Measurements from ENCODE around the gene GRB2.
A peak's percentile ranks its signal among the peaks of the same experiment; 100 is the strongest.
"Not testable (repeated sequence)": the region's sequence is repeated elsewhere in the genome, so short reads cannot be mapped to it uniquely, and the experiment has no call there.

Gene GRB2

DNA sequence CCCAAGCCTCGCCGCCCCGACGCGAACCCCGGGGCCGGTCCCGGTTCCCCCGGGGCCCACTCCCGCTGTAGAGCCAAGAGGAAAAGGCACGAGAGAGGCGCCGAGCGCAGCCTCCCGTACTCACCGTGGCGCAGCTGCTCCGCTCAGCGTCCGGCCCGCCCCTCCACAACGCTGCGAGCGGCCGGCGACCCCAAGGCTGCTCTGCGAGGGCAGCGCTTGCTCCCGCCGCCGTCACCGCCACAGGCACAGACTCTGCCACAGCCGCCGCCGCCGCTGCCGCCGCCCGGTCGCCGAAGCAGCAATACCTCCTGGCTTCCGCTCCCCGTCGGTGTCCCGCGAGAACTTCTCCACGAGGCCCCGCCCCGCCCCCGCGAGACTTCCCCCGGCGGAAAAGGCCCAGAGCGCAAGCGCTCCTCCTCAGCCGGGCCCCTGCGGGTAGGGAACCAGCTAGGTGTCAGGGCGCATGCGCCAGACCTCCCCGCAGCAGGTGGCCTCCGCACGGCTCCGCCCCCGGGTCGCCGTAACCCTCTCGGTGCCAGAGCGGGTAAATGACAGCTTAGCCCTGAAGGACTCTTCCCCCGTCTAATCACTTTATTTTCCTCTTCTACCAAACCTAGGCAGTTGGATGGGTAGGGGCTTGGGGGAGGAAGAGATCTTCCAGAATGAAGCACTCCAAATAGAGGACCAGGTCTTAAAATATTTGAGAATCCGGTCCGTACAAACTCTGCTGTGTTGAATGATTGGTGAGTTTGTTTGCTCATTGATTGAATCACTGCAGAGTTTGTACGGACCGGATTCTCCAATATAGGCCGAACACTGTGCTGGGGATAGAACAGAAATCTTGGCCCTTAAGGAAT is at the start of gene GRB2:
TSS of gene GRB2 (minus strand) at position 314 of the 857 bp plus-strand sequence. CDS start 12,050 bp downstream, outside the sequence.
- peak within 1 kb of the TSS; percentile 94 for H3K4me3 ChIP-seq (replicated peaks; ENCODE audit: low read depth, low read length)
- TF ChIP-seq, protein P1, sequence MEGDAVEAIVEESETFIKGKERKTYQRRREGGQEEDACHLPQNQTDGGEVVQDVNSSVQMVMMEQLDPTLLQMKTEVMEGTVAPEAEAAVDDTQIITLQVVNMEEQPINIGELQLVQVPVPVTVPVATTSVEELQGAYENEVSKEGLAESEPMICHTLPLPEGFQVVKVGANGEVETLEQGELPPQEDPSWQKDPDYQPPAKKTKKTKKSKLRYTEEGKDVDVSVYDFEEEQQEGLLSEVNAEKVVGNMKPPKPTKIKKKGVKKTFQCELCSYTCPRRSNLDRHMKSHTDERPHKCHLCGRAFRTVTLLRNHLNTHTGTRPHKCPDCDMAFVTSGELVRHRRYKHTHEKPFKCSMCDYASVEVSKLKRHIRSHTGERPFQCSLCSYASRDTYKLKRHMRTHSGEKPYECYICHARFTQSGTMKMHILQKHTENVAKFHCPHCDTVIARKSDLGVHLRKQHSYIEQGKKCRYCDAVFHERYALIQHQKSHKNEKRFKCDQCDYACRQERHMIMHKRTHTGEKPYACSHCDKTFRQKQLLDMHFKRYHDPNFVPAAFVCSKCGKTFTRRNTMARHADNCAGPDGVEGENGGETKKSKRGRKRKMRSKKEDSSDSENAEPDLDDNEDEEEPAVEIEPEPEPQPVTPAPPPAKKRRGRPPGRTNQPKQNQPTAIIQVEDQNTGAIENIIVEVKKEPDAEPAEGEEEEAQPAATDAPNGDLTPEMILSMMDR (IDR thresholded peaks at IDR 0.05; ENCODE audit: low read length, missing control alignments), result no peak
- peak; percentile 96 for DNase-seq (ENCODE audit: low read depth)

DNA sequence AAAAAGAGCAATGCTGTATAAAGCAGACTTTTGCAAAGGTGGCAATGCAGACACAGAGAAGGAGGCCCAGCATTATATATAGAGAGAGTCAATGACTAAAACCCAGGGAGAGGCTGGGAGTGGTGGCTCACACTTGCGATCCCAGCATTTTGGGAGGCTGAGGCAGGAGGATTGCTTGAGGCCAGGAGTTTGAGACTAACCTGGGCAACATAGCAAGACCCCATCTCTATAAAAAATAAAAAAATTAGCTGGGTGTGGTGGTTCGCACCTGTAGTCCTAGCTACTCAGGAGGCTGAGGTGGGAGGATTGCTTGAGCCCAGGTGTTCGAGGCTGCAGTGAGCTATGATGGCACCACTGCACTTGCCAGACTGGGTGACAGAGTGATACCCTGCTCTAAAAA is 49.2 kb upstream of the GRB2 start:
- DNase-seq (ENCODE audit: low read depth); H3K4me3 ChIP-seq (replicated peaks; ENCODE audit: low read depth, low read length): not testable (repeated sequence)

GRCh38 chr17:75454193-75454592 is 48.7 kb upstream of the GRB2 start:
- DNase-seq (ENCODE audit: low read depth), result no peak
- TF ChIP-seq, protein P1 (IDR thresholded peaks at IDR 0.05; ENCODE audit: low read length, missing control alignments), result no peak
- no peak overlapping the region for H3K4me3 ChIP-seq (replicated peaks; ENCODE audit: low read depth, low read length)

DNA sequence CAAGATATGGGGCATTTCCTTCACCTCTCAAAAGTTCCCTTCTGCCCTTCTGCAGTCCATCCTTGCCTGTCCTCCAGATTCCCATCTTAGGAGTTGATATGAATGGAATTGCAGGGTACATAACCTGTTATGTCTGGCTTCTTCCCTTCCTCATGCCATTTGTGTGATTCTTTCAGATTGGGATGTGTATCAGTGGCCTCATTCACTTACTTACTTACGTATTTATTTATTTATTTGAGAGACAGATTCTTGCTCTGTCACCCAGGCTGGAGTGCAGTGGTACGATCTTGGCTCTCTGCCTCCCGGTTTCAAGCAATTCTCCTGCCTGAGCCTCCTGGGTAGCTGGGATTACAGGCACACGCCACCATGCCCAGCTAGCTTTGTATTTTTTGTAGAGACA is 44.8 kb upstream of the GRB2 start:
- TF ChIP-seq, protein P1 (IDR thresholded peaks at IDR 0.05; ENCODE audit: low read length, missing control alignments), result no peak
- H3K4me3 ChIP-seq (replicated peaks; ENCODE audit: low read depth, low read length), result no peak overlapping the region
- no peak for DNase-seq (ENCODE audit: low read depth)

- TF ChIP-seq, protein P1 (IDR thresholded peaks at IDR 0.05; ENCODE audit: low read length, missing control alignments), result no peak
- peak; percentile 35 for DNase-seq (ENCODE audit: low read depth)
- no peak overlapping the region for H3K4me3 ChIP-seq (replicated peaks; ENCODE audit: low read depth, low read length)
Measured at GRCh38 chr17:75447951-75448856, 42.7 kb upstream of the GRB2 start.

DNA sequence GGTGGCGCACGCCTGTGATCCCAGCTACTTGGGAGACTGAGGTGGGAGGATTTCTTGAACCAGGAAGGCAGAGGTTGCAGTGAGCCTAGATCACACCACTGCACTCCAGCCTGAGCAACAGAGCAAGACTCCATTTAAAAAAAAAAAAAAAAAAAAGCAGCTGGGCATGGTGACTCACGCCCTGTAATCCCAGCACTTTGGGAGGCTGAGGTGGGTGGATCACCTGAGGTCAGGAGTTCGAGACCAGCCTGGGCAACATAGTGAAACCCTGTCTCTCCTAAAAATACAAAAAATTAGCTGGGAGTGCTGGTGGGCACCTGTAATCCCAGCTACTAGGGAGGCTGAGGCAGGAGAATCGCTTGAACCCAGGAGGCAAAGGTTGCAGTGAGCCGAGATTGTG is 40.4 kb upstream of the GRB2 start:
- not testable (repeated sequence) for DNase-seq (ENCODE audit: low read depth); H3K4me3 ChIP-seq (replicated peaks; ENCODE audit: low read depth, low read length)

DNA sequence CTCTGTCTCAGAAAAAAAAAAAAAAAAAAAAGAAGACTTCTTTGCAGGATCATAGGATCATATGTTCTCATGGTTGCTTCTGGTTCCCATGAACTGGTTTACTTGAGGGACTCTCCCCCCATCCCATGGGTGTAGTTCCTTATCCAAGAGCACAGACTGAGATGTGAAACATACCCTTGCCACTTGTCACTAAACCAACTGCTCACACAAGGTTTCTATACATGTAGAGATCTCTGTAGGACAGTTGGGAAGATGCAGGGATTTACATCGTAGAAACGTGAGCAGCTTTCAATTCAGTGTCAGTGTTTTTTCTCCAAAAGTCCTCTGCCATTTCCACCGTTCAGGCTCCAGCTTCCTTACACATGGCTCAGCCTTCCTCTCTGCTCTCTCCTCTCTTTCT is 39.8 kb upstream of the GRB2 start:
- no peak overlapping the region for H3K4me3 ChIP-seq (replicated peaks; ENCODE audit: low read depth, low read length)
- TF ChIP-seq, protein P1 (IDR thresholded peaks at IDR 0.05; ENCODE audit: low read length, missing control alignments), result no peak
- DNase-seq (ENCODE audit: low read depth), result no peak
